Activated CD8-positive, alpha-beta memory T cell treated with anti-CD3 and anti-CD28 coated beads, Interleukin-2, amount 50 U/mL, for 24 hours (primary cell): Measurements from ENCODE around the gene ERRFI1.
"Not testable (repeated sequence)": the region's sequence is repeated elsewhere in the genome, so short reads cannot be mapped to it uniquely, and the experiment has no call there.

Source experiments
- DNase-seq: peaks from one replicate; pipeline ENCODE4 v3.0.0-alpha.2; 2020; ENCODE audit errors: extremely low read depth

The ERRFI1 gene

DNA sequence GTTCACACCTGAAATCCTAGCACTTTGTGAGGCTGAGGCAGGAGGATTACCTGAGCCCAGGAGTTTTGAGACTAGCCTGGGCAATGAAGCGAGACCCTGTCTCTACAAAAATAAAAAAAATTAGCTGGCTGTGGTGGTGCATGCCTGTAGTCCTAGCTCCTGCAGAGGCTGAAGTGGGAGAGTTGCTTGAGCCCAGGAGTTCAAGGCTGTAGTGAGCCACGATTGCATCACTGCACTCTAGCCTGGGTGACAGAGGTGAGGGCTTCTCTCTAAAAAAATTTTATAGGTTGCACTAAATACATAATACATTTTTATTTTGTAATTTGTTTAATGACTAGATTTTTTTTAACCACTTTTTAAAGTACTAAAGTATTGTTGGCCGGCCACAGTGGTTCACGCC is 58.5 kb downstream of the ERRFI1 start:
- DNase-seq: no peak

GRCh38 chr1:7967196-7967595 is 58.9 kb downstream of the ERRFI1 start:
- no peak for DNase-seq

GRCh38 chr1:7964476-7964875 is 61.6 kb downstream of the ERRFI1 start:
- DNase-seq: no peak

DNA sequence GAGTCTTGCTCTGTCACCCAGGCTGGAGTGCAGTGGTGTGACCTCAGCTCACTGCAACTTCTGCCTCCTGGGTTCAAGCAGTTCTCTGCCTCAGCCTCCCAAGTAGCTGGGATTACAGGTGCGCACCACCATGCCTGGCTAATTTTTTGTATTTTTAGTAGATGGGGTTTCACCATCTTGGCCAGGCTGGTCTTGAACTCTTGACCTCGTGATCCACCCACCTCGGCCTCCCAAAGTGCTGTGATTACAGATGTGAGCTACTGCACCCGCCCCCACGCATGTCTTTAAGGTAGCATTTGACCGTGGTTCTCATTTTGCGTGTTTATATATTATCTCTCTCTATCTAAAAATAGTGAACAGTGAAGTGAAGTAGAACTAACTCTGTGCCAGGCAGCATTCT is 62.3 kb downstream of the ERRFI1 start:
- not testable (repeated sequence) for DNase-seq

- DNase-seq: not testable (repeated sequence)
Observed at GRCh38 chr1:7963378-7963730, 62.8 kb downstream of the ERRFI1 start.

DNA sequence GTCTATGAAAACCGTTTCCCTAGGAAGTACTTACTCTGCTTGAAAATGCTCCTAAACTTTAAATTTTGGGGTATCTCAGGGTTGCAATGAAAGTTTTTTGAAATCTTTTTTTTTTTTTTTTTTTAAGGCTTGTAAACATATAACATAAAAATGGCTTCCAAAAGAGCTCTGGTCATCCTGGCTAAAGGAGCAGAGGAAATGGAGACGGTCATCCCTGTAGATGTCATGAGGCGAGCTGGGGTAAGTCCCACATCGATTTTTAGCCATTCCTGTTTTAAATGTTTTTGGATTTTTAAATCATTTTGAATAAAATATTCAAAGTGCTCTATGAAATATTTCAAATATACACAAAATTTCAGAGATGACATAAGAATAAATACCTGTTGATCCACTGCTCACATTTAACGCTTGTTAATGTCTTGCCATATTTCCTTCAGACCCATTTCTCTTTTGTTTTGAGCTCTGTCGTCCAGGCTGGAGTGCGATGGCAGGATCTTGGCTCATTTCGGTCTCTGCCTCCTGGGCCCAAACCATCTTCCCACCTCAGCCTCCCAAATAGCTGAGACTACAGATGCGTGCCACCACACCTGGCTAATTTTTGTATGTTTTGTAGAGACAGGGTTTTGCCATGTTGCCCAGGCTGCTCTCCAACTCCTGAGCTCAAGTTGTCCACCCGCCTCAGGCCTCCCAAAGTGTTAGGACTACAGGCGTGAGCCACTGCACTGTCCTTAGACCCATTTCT is 63.3 kb downstream of the ERRFI1 start:
- no peak for DNase-seq

DNA sequence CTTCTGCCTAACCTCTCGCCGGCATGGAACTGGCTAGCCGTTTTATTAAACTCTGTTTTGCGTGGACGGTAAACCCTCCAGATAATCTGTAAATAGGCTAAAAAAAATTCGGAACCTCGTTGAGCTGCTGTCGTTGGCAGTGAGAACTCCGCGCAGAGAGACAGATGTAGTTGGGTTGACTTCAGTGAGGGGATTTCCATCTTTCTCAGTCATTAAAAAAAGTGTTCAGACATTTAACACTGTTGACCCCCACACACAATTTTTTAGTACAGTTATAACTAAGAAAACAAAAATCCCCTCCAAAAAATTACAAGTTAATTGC is 64.1 kb downstream of the ERRFI1 start:
- DNase-seq: no peak
